Karpas-422 (cell line): ENCODE results near the gene SPATA25. TPM values are rescaled to one million over a fixed set of nuclear protein-coding genes. Genes with fewer than 3 reads are reported as not detected.
"Not testable (repeated sequence)": the region's sequence is repeated elsewhere in the genome, so short reads cannot be mapped to it uniquely, and the experiment has no call there.

Source experiments
- DNase-seq: peaks from one replicate; pipeline ENCODE4 v3.0.0-alpha.2; 2015
- H2AFZ ChIP-seq: fragments of 200-600 bp; sonication (generic); 2 replicates; pipeline ENCODE4 v1.6.1; 2014; ENCODE audit warnings: antibody characterized with exemption, low read length, mixed read lengths
- H3K27ac ChIP-seq: fragments of 200-600 bp; sonication (generic); 2 replicates; pipeline ENCODE4 v1.5.1; 2014; ENCODE audit warnings: mild to moderate bottlenecking, low read length, moderate library complexity
- H3K27me3 ChIP-seq: fragments of 200-600 bp; sonication (generic); 2 replicates; pipeline ENCODE4 v1.6.1; 2014; ENCODE audit warnings: low read length, mixed read lengths
- H3K36me3 ChIP-seq: fragments of 200-600 bp; sonication (generic); 2 replicates; pipeline ENCODE4 v1.6.1; 2014; ENCODE audit warnings: low read length, mixed read lengths; ENCODE audit not compliant: insufficient read depth
- H3K4me1 ChIP-seq: fragments of 200-600 bp; sonication (generic); 2 replicates; pipeline ENCODE4 v1.6.1; 2014; ENCODE audit warnings: mild to moderate bottlenecking, low read length, mixed read lengths
- H3K4me2 ChIP-seq: fragments of 200-600 bp; sonication (generic); 2 replicates; pipeline ENCODE4 v1.6.1; 2014; ENCODE audit warnings: low read length, low read depth, mild to moderate bottlenecking; ENCODE audit not compliant: poor library complexity, severe bottlenecking
- H3K4me3 ChIP-seq: fragments of 200-600 bp; sonication (generic); 2 replicates; pipeline ENCODE4 v1.5.1; 2014; ENCODE audit warnings: mild to moderate bottlenecking, antibody characterized with exemption, low read length, mixed read lengths
- H3K79me2 ChIP-seq: fragments of 200-600 bp; sonication (generic); 2 replicates; pipeline ENCODE4 v1.6.1; 2014; ENCODE audit warnings: mild to moderate bottlenecking, low read length, mixed read lengths
- H3K9ac ChIP-seq: fragments of 200-600 bp; sonication (generic); 2 replicates; pipeline ENCODE4 v1.6.0; 2014; ENCODE audit warnings: low read length
- H3K9me2 ChIP-seq: fragments of 200-600 bp; sonication (generic), shearing (Covaris generic); replicated peaks from 2 replicates; pipeline ENCODE4 v1.6.0; 2014; ENCODE audit warnings: mild to moderate bottlenecking, low read length, moderate library complexity; ENCODE audit not compliant: insufficient read depth
- H3K9me3 ChIP-seq: fragments of 300-700, 200-600 bp; sonication (generic); 2 replicates; pipeline ENCODE4 v1.6.1; 2014; ENCODE audit warnings: low read length, mixed read lengths
- H4K20me1 ChIP-seq: fragments of 200-600 bp; sonication (generic); 2 replicates; pipeline ENCODE4 v1.6.1; 2014; ENCODE audit warnings: mild to moderate bottlenecking, antibody characterized with exemption, low read length, low read depth; ENCODE audit not compliant: insufficient read depth
- total RNA-seq: library from RNA; depleted of rRNA; stranded (reverse); fragments of >200 nt; shearing (Covaris generic); gene quantifications from 2 replicates; pipeline ENCODE4 v1.2.3, GENCODE V29; 2014; ENCODE audit warnings: low replicate concordance

Gene SPATA25
- total RNA-seq, 1 experiment from 2014 or later = not detected

- Histone ChIP-seq H3K9me3 (no peaks in the 10 kb centered on the region), H3K4me3 (peak overlapping the region; percentile 58; the same call in 1 of the 2 replicates), H3K36me3 (no peaks in the 10 kb centered on the region), H3K27ac (no peak overlapping the region), H4K20me1 (no peaks in the 10 kb centered on the region), H3K27me3 (no peaks in the 10 kb centered on the region), H2AFZ (no peak overlapping the region), H3K4me1 (peaks cover 50% of the 10 kb centered on the region), H3K9me2 (no peaks in the 10 kb centered on the region), H3K79me2 (no peaks in the 10 kb centered on the region), H3K4me2 (peak overlapping the region; percentile 59), H3K9ac (no peak overlapping the region)
- no peak for DNase-seq
Observed at GRCh38 chr20:45909336-45909808, 21.9 kb upstream of the SPATA25 start.

GRCh38 chr20:45908084-45908483 lies 20.7 kb upstream of the SPATA25 start:
- peaks cover 60% of the 10 kb centered on the region for H3K4me1 ChIP-seq
- H3K4me3 ChIP-seq = no peak overlapping the region
- H3K4me2 ChIP-seq = no peak overlapping the region
- no peaks in the 10 kb centered on the region for H3K9me3 ChIP-seq
- no peaks in the 10 kb centered on the region for H3K79me2 ChIP-seq
- H3K27me3 ChIP-seq = no peaks in the 10 kb centered on the region
- no peak overlapping the region for H3K9ac ChIP-seq
- no peaks in the 10 kb centered on the region for H3K9me2 ChIP-seq
- H3K27ac ChIP-seq = no peak overlapping the region
- H2AFZ ChIP-seq = no peak overlapping the region
- no peak for DNase-seq
- H3K36me3 ChIP-seq = no peaks in the 10 kb centered on the region
- no peaks in the 10 kb centered on the region for H4K20me1 ChIP-seq

GRCh38 chr20:45907219-45907948 lies 20.0 kb upstream of the SPATA25 start:
- no peaks in the 10 kb centered on the region for H4K20me1 ChIP-seq
- peaks cover 61% of the 10 kb centered on the region for H3K4me1 ChIP-seq
- no peak overlapping the region for H3K9ac ChIP-seq
- no peaks in the 10 kb centered on the region for H3K9me2 ChIP-seq
- H3K4me2 ChIP-seq = no peak overlapping the region
- no peaks in the 10 kb centered on the region for H3K79me2 ChIP-seq
- no peak overlapping the region for H2AFZ ChIP-seq
- no peaks in the 10 kb centered on the region for H3K27me3 ChIP-seq
- no peaks in the 10 kb centered on the region for H3K36me3 ChIP-seq
- no peaks in the 10 kb centered on the region for H3K9me3 ChIP-seq
- H3K4me3 ChIP-seq = no peak overlapping the region
- no peak overlapping the region for H3K27ac ChIP-seq
- DNase-seq = no peak

- DNase-seq = no peak
Observed at GRCh38 chr20:45905505-45906079, 18.2 kb upstream of the SPATA25 start.

GRCh38 chr20:45904583-45905504 lies 17.4 kb upstream of the SPATA25 start:
- H3K9ac ChIP-seq = peak overlapping the region; percentile 6; the same call in 1 of the 2 replicates
- no peak for DNase-seq
- H3K27ac ChIP-seq = peak overlapping the region; percentile 95
- no peaks in the 10 kb centered on the region for H3K27me3 ChIP-seq
- no peak overlapping the region for H3K4me3 ChIP-seq
- no peak overlapping the region for H2AFZ ChIP-seq
- no peaks in the 10 kb centered on the region for H3K9me2 ChIP-seq
- no peaks in the 10 kb centered on the region for H3K79me2 ChIP-seq
- H3K36me3 ChIP-seq = no peaks in the 10 kb centered on the region
- H3K4me2 ChIP-seq = no peak overlapping the region
- no peaks in the 10 kb centered on the region for H4K20me1 ChIP-seq
- no peaks in the 10 kb centered on the region for H3K9me3 ChIP-seq
- H3K4me1 ChIP-seq = peaks cover 58% of the 10 kb centered on the region

More at GRCh38 chr20:45905505-45906079, 18.2 kb upstream of the SPATA25 start:
- Histone ChIP-seq H3K9me3 (no peaks in the 10 kb centered on the region), H3K36me3 (no peaks in the 10 kb centered on the region), H3K4me3 (no peak overlapping the region), H3K4me2 (no peak overlapping the region), H3K9ac (no peak overlapping the region), H3K9me2 (no peaks in the 10 kb centered on the region), H4K20me1 (no peaks in the 10 kb centered on the region), H2AFZ (no peak overlapping the region), H3K27ac (peak overlapping the region; percentile 95), H3K79me2 (no peaks in the 10 kb centered on the region), H3K4me1 (peaks cover 63% of the 10 kb centered on the region), H3K27me3 (no peaks in the 10 kb centered on the region)

- Histone ChIP-seq H3K36me3 (0 out of 2 replicates have a peak, but pooled peaks cover 3% of the 10 kb centered on the region), H3K27ac (peak overlapping the region; percentile 95), H3K79me2 (no peaks in the 10 kb centered on the region), H3K27me3 (no peaks in the 10 kb centered on the region), H3K4me1 (peaks cover 55% of the 10 kb centered on the region), H3K9me3 (no peaks in the 10 kb centered on the region), H3K4me3 (peak overlapping the region; percentile 59), H3K9ac (peak overlapping the region; percentile 66), H2AFZ (no peak overlapping the region), H3K4me2 (peak overlapping the region; percentile 87), H3K9me2 (no peaks in the 10 kb centered on the region), H4K20me1 (no peaks in the 10 kb centered on the region)
- peak; percentile 89 for DNase-seq
Observed at GRCh38 chr20:45902199-45902701, 14.8 kb upstream of the SPATA25 start.

- H3K27ac ChIP-seq = peak overlapping the region; percentile 95
- not testable (repeated sequence) for H3K27me3 ChIP-seq, H3K4me3 ChIP-seq, H3K9ac ChIP-seq, H2AFZ ChIP-seq, H4K20me1 ChIP-seq, H3K36me3 ChIP-seq, H3K9me3 ChIP-seq, H3K79me2 ChIP-seq, DNase-seq, H3K4me2 ChIP-seq, H3K9me2 ChIP-seq
- H3K4me1 ChIP-seq = peaks cover 55% of the 10 kb centered on the region
Observed at GRCh38 chr20:45901332-45901731, 13.9 kb upstream of the SPATA25 start.
